OCI-LY7 (cell line): ENCODE measurements around the gene SEC61A2. TPM values are rescaled to one million over a fixed set of nuclear protein-coding genes. Genes with fewer than 3 reads are reported as not detected.

Experiments
- BruUV-seq: library from RNA; stranded (reverse); fragments of 400-500 nt; replicated peaks from 2 replicates; lab custom pipeline; 2021; lab: Mats Ljungman, UMichigan
- CTCF ChIA-PET: fragments of 300-600 bp; sonication (Branson Sonifier 250); formaldehyde crosslinking; loops from one replicate; lab custom pipeline; 2022; ENCODE audit warnings: antibody characterized with exemption; ENCODE audit not compliant: unreplicated experiment; lab: Charles Lee
- POLR2A ChIA-PET: fragments of 300-600 bp; sonication (Branson Sonifier 250); formaldehyde crosslinking; loops from one replicate; lab custom pipeline; 2022; ENCODE audit warnings: antibody characterized with exemption; lab: Charles Lee
- DNase-seq: peaks from one replicate; pipeline ENCODE4 v3.0.0-alpha.2; 2015; ENCODE audit warnings: low spot score
- H2AFZ ChIP-seq: fragments of 200-600 bp; sonication (generic), shearing (Covaris generic); 2 replicates; pipeline ENCODE4 v1.6.1; 2014; ENCODE audit warnings: mild to moderate bottlenecking, antibody characterized with exemption, low read length, moderate library complexity
- H3K27ac ChIP-seq: fragments of 200-600 bp; sonication (generic); 2 replicates; pipeline ENCODE4 v1.5.1; 2014; ENCODE audit warnings: mixed run types, low read depth, mild to moderate bottlenecking, moderate library complexity, low read length, inconsistent platforms; ENCODE audit not compliant: poor library complexity, severe bottlenecking
- H3K36me3 ChIP-seq: fragments of 200-600 bp; sonication (generic); 2 replicates; pipeline ENCODE4 v1.6.1; 2014; ENCODE audit warnings: mild to moderate bottlenecking, antibody characterized with exemption, low read length, moderate library complexity, mixed read lengths; ENCODE audit not compliant: insufficient read depth
- H3K4me1 ChIP-seq: fragments of 200-600 bp; sonication (generic); 2 replicates; pipeline ENCODE4 v1.5.1; 2014; ENCODE audit warnings: mild to moderate bottlenecking, low read length; ENCODE audit not compliant: insufficient read depth, poor library complexity, severe bottlenecking
- H3K4me2 ChIP-seq: fragments of 200-600 bp; sonication (generic); 2 replicates; pipeline ENCODE4 v1.6.1; 2014; ENCODE audit warnings: mild to moderate bottlenecking, low read length
- H3K4me3 ChIP-seq: fragments of 200-600 bp; sonication (generic); 2 replicates; pipeline ENCODE4 v1.5.1; 2014; ENCODE audit warnings: mild to moderate bottlenecking, low read depth, low read length; ENCODE audit not compliant: poor library complexity, severe bottlenecking
- H3K79me2 ChIP-seq: fragments of 200-600 bp; sonication (generic); 2 replicates; pipeline ENCODE4 v1.6.1; 2016; ENCODE audit warnings: low read depth, mild to moderate bottlenecking, low read length, moderate library complexity, mixed read lengths; ENCODE audit not compliant: insufficient read depth
- H3K9me2 ChIP-seq: fragments of 200-600 bp; sonication (generic); 2 replicates; pipeline ENCODE4 v1.6.1; 2016; ENCODE audit warnings: mild to moderate bottlenecking, low read length, mixed read lengths; ENCODE audit not compliant: insufficient read depth
- H3K9me3 ChIP-seq: fragments of 200-600 bp; sonication (generic); 2 replicates; pipeline ENCODE4 v1.6.1; 2014; ENCODE audit warnings: mild to moderate bottlenecking, mixed run types, low read length, mixed read lengths
- H4K20me1 ChIP-seq: fragments of 200-600 bp; sonication (generic); 2 replicates; pipeline ENCODE4 v1.6.1; 2014; ENCODE audit warnings: mild to moderate bottlenecking, antibody characterized with exemption, low read length, moderate library complexity, mixed read lengths; ENCODE audit not compliant: insufficient read depth
- EZH2phosphoT487 ChIP-seq: fragments of 200-600 bp; sonication (generic); IDR thresholded peaks from 2 replicates; pipeline ENCODE4 v1.6.1; 2018; ENCODE audit warnings: low read depth, borderline replicate concordance, mild to moderate bottlenecking, mixed run types, antibody characterized with exemption, low read length, moderate library complexity, mixed read lengths
- intact Hi-C: fragments of 100-400 bp; cut with micrococcal nuclease; formaldehyde crosslinking; loops from one replicate; pipeline ENCODE4 v1.10.0; 2022; ENCODE audit not compliant: unreplicated experiment
- total RNA-seq, 2 experiments: library from RNA; depleted of rRNA in 1 of 2; stranded (reverse); fragments of >200 nt in 1 of 2; shearing (Covaris generic) in 1 of 2; gene quantifications; 2 replicates each; pipeline ENCODE4 v1.2.3, GENCODE V29; 2014 to 2022
- TF ChIP-seq, protein P1 (sequence below): fragments of 200-600 bp; sonication (generic); conservative IDR thresholded peaks from 2 replicates; pipeline ENCODE4 v1.5.1; 2014; ENCODE audit warnings: mild to moderate bottlenecking, antibody characterized with exemption, low read length, moderate library complexity, mixed read lengths

The SEC61A2 gene
- total RNA-seq, 2 experiments from 2014 or later = 5.5 to 15.1 TPM

DNA sequence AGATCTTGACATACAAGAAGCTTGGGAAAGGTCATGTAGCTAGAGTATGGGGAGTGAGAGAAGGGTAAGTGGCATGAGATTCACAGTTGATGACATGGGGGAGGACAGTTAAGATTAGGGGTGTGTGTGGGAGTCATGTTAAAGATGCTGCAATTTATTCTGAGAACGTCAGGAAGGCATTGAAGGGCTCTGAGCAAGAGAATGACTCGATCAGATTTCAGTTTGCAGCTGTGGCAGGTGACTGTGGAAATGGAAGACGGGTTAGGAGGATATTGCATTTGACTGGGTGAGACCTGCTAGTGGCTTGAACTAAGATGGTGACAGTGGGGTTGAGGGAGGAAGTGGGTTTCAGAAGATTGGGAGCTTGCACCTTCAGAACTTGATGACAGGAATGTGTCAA, 72.1 kb downstream of the SEC61A2 start:
- no peaks in the 10 kb centered on the region for H3K9me3 ChIP-seq
- intact Hi-C loops = no loop called here
- no TSS peak for BruUV-seq
- no peak overlapping the region for H3K4me2 ChIP-seq
- ChIA-PET CTCF (no interaction called here), POLR2A (no interaction called here)
- TF ChIP-seq EZH2phosphoT487 = no peak
- TF ChIP-seq, protein P1, sequence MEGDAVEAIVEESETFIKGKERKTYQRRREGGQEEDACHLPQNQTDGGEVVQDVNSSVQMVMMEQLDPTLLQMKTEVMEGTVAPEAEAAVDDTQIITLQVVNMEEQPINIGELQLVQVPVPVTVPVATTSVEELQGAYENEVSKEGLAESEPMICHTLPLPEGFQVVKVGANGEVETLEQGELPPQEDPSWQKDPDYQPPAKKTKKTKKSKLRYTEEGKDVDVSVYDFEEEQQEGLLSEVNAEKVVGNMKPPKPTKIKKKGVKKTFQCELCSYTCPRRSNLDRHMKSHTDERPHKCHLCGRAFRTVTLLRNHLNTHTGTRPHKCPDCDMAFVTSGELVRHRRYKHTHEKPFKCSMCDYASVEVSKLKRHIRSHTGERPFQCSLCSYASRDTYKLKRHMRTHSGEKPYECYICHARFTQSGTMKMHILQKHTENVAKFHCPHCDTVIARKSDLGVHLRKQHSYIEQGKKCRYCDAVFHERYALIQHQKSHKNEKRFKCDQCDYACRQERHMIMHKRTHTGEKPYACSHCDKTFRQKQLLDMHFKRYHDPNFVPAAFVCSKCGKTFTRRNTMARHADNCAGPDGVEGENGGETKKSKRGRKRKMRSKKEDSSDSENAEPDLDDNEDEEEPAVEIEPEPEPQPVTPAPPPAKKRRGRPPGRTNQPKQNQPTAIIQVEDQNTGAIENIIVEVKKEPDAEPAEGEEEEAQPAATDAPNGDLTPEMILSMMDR = no peak
- DNase-seq = no peak
- no peak overlapping the region for H3K4me3 ChIP-seq
- H2AFZ ChIP-seq = no peak overlapping the region
- H4K20me1 ChIP-seq = peaks cover 20% of the 10 kb centered on the region; the same call in 1 of the 2 replicates
- H3K9me2 ChIP-seq = no peaks in the 10 kb centered on the region
- peaks cover 12% of the 10 kb centered on the region for H3K4me1 ChIP-seq
- H3K79me2 ChIP-seq = peaks cover 92% of the 10 kb centered on the region
- H3K36me3 ChIP-seq = peaks cover 87% of the 10 kb centered on the region
- H3K27ac ChIP-seq = no peak overlapping the region

DNA sequence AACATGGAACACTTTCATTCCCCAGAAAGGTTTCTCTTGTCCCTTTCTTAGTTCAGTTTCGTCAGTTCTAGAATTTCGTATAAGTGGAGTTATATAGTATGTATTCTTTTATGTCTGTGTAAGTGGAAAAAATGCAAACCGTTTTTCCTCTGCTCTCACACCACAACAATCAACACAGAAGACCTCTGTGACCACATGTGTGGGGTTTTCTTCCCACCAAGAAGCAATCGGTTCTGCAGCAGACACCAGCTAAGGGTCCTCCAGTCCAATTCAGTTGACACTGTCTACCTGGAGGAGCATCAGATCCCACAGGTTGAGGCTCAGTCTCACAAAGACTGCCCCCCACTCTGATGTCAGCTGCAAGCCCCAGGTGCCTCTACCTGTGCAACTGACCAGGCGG, 72.7 kb downstream of the SEC61A2 start:
- Histone ChIP-seq H3K4me1 (peaks cover 12% of the 10 kb centered on the region), H3K4me2 (no peak overlapping the region), H3K79me2 (peaks cover 91% of the 10 kb centered on the region), H3K27ac (no peak overlapping the region), H3K9me2 (no peaks in the 10 kb centered on the region), H3K4me3 (no peak overlapping the region), H4K20me1 (peaks cover 14% of the 10 kb centered on the region; the same call in 1 of the 2 replicates), H3K36me3 (peaks cover 94% of the 10 kb centered on the region), H3K9me3 (no peaks in the 10 kb centered on the region), H2AFZ (no peak overlapping the region)
- intact Hi-C loops = no loop called here
- no peak for DNase-seq
- CTCF ChIA-PET = no interaction called here
- POLR2A ChIA-PET = no interaction called here
- TF ChIP-seq, protein P1 = no peak
- no peak for TF ChIP-seq EZH2phosphoT487
- BruUV-seq = no TSS peak

GRCh38 chr10:12205082-12205481, 75.6 kb downstream of the SEC61A2 start:
- intact Hi-C loops = no loop called here
- Histone ChIP-seq H3K4me3 (no peak overlapping the region), H3K36me3 (peaks cover 100% of the 10 kb centered on the region), H4K20me1 (peaks cover 6% of the 10 kb centered on the region; the same call in 1 of the 2 replicates), H2AFZ (no peak overlapping the region), H3K4me2 (no peak overlapping the region), H3K4me1 (peaks cover 14% of the 10 kb centered on the region), H3K27ac (no peak overlapping the region), H3K9me3 (no peaks in the 10 kb centered on the region), H3K9me2 (no peaks in the 10 kb centered on the region), H3K79me2 (peaks cover 92% of the 10 kb centered on the region)
- BruUV-seq = no TSS peak
- CTCF ChIA-PET = no interaction called here
- DNase-seq = no peak
- POLR2A ChIA-PET = interaction anchor here (1.1 kb wide), 2 partner anchors 9 to 263 kb away, joined by 3 read pairs; partner anchors contain the start of genes CDC123 and NUDT5
- no peak for TF ChIP-seq EZH2phosphoT487
- TF ChIP-seq, protein P1 = no peak
